Sigmoid colon (tissue), 7 donors: ENCODE measurements around the gene ERI3. TPM values are rescaled to one million over a fixed set of nuclear protein-coding genes. Genes with fewer than 3 reads are reported as not detected.

ENCODE experiments used
- DNase-seq: peaks from one replicate; pipeline ENCODE4 v3.0.0-alpha.2; 2019
- H3K27ac ChIP-seq, 4 donors: fragments of 200-600 bp; sonication (generic); one replicate each; pipeline ENCODE4 v1.5.1; 2016 to 2019; ENCODE audit warnings: mild to moderate bottlenecking in 1 of 4
- H3K27me3 ChIP-seq, 3 donors: fragments of 200-600 bp; sonication (generic); one replicate each; pipeline ENCODE4 v1.5.1; 2019; ENCODE audit warnings: mild to moderate bottlenecking in 1 of 3
- H3K36me3 ChIP-seq, 4 donors: fragments of 200-600 bp; sonication (generic); one replicate each; pipeline ENCODE4 v1.5.1; 2016 to 2019
- H3K4me1 ChIP-seq, 4 donors: fragments of 200-600 bp; sonication (generic); one replicate each; pipeline ENCODE4 v1.5.1; 2017 to 2019
- H3K4me3 ChIP-seq, 4 donors: fragments of 200-600 bp; sonication (generic); one replicate each; pipeline ENCODE4 v1.5.1; 2017 to 2019; ENCODE audit warnings: mild to moderate bottlenecking in 2 of 4, moderate library complexity in 1 of 4
- H3K9me3 ChIP-seq, 4 donors: fragments of 200-600 bp in 3 of 4; sonication (generic) in 3 of 4; one replicate each; pipeline versions ENCODE4 v1.5.1 to v1.6.1; 2013 to 2019
- EP300 ChIP-seq, 4 donors: sonication (generic); formaldehyde crosslinking; IDR thresholded peaks; one replicate each; pipeline ENCODE4 v1.6.1; 2017; ENCODE audit warnings: antibody characterized with exemption in 4 of 4
- POLR2A ChIP-seq, 2 donors: fragments of 450-650 bp; IDR thresholded peaks; one replicate each; pipeline ENCODE4 v1.6.1; 2016; ENCODE audit warnings: antibody characterized with exemption in 2 of 2, mild to moderate bottlenecking in 2 of 2, moderate library complexity in 2 of 2
- POLR2AphosphoS5 ChIP-seq, 4 donors: sonication (generic); formaldehyde crosslinking; IDR thresholded peaks; one replicate each; pipeline ENCODE4 v1.6.1; 2017; ENCODE audit warnings: antibody characterized with exemption in 4 of 4
- WGBS, 2 donors: extraction: QIAGEN DNeasy Blood & Tissue Kit; methylation state at CpG; one replicate each; pipeline ENCODE4 v1.1.7; 2013; 5-methylcytosine and 5-hydroxymethylcytosine counted together
- intact Hi-C: fragments of 100-400 bp; cut with DNase I; formaldehyde crosslinking; loops from one replicate; pipeline ENCODE4 v1.15.1; 2023
- polyA plus RNA-seq, 3 donors: library from polyadenylated mRNA; stranded (reverse); fragments of 200-250 nt; gene quantifications; one replicate each; pipeline ENCODE4 v1.2.3, GENCODE V29; 2013
- total RNA-seq, 4 donors: library from RNA; depleted of rRNA; stranded (reverse); fragments of >200 nt; gene quantifications; one replicate each; pipeline ENCODE4 v1.1.0, GENCODE V29; 2016
- TF ChIP-seq, protein P1 (sequence below), 4 experiments: fragments of 450-650 bp in 3 of 4; fragments of 200-600 bp in 1 of 4; IDR thresholded peaks; one replicate each; pipeline ENCODE4 v1.5.1; 2016 to 2019; ENCODE audit warnings: antibody characterized with exemption in 4 of 4, mild to moderate bottlenecking in 3 of 4, moderate library complexity in 2 of 4
- donor health status: healthy with polysubstance abuse.
- donor health status: Bipolar disorder and iron deficiency.
- donor health status: healthy.

The ERI3 gene, protein sequence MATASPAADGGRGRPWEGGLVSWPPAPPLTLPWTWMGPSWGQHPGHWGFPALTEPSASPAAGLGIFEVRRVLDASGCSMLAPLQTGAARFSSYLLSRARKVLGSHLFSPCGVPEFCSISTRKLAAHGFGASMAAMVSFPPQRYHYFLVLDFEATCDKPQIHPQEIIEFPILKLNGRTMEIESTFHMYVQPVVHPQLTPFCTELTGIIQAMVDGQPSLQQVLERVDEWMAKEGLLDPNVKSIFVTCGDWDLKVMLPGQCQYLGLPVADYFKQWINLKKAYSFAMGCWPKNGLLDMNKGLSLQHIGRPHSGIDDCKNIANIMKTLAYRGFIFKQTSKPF
- total RNA-seq (10 to 100 TPM; 33.2 to 50.4 (median 39.8) TPM), polyA plus RNA-seq (10 to 100 TPM; 25.6 to 88.3 (median 69.6) TPM)

DNA sequence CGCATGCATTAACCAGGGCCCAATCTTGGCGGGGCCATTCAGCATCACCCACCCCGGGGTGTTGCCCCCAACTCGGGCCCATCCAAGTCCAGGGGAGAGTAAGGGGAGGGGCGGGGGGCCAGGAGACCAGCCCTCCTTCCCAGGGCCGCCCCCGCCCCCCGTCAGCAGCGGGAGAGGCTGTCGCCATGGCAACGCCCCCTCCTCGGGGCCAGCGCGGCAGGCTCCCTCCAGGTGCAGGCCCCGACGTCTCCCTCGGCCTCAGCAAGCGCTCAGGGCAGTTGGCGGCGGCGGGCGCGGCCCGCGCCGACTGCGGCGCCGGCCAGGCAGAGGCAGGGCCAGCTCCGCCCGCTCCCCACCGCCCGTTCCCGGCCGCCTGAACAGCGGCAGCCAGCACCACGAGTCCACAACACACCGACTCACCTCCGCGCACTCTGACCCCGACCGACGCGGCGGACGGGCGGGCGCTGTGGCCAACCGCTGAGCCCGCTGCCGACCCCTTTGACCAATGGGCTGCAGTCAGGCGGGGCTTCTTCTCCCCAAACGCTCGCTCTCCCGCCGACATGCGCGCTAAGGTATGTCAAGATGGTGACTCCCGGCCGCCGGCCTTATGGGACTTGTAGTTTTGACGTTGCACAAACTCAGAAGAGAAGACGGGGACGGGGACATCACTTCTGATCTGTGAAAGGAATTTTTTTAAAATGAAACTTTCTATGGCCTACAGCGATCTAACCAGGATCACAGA is at the start of gene ERI3:
TSS of gene ERI3 (minus strand) at position 418 of the 742 bp plus-strand sequence. CDS start at position 187, 231 bp downstream.
- DNase-seq, result peak; percentile 99
- H3K27me3 ChIP-seq, result no peaks in the 10 kb centered on the region
- H3K27ac ChIP-seq, result peak within 1 kb of the TSS; percentile 74 to 79 (median 75)
- no peaks in the 10 kb centered on the region for H3K9me3 ChIP-seq
- TF ChIP-seq POLR2AphosphoS5 (IDR thresholded peaks at IDR 0.05) (peak; percentile 45 to 84 (median 77)), POLR2A (IDR thresholded peaks at IDR 0.05) (no peak), EP300 (IDR thresholded peaks at IDR 0.05) (no peak)
- TF ChIP-seq, protein P1, sequence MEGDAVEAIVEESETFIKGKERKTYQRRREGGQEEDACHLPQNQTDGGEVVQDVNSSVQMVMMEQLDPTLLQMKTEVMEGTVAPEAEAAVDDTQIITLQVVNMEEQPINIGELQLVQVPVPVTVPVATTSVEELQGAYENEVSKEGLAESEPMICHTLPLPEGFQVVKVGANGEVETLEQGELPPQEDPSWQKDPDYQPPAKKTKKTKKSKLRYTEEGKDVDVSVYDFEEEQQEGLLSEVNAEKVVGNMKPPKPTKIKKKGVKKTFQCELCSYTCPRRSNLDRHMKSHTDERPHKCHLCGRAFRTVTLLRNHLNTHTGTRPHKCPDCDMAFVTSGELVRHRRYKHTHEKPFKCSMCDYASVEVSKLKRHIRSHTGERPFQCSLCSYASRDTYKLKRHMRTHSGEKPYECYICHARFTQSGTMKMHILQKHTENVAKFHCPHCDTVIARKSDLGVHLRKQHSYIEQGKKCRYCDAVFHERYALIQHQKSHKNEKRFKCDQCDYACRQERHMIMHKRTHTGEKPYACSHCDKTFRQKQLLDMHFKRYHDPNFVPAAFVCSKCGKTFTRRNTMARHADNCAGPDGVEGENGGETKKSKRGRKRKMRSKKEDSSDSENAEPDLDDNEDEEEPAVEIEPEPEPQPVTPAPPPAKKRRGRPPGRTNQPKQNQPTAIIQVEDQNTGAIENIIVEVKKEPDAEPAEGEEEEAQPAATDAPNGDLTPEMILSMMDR (IDR thresholded peaks at IDR 0.05), result no peak
- intact Hi-C loops, result loop anchor here (1.0 kb wide), 1 partner anchor 319 kb away; the partner anchor contains the start of genes ARMH1 and TMEM53
- no peaks in the 10 kb centered on the region for H3K36me3 ChIP-seq
- H3K4me3 ChIP-seq, result peak within 1 kb of the TSS; percentile 78 to 99 (median 89)
- peaks cover 0 to 27% (median 23%) of the 10 kb centered on the region in 4 donors for H3K4me1 ChIP-seq
- WGBS, 2 donors, result 1% methylated on average over 65 of the region's 65 CpGs

DNA sequence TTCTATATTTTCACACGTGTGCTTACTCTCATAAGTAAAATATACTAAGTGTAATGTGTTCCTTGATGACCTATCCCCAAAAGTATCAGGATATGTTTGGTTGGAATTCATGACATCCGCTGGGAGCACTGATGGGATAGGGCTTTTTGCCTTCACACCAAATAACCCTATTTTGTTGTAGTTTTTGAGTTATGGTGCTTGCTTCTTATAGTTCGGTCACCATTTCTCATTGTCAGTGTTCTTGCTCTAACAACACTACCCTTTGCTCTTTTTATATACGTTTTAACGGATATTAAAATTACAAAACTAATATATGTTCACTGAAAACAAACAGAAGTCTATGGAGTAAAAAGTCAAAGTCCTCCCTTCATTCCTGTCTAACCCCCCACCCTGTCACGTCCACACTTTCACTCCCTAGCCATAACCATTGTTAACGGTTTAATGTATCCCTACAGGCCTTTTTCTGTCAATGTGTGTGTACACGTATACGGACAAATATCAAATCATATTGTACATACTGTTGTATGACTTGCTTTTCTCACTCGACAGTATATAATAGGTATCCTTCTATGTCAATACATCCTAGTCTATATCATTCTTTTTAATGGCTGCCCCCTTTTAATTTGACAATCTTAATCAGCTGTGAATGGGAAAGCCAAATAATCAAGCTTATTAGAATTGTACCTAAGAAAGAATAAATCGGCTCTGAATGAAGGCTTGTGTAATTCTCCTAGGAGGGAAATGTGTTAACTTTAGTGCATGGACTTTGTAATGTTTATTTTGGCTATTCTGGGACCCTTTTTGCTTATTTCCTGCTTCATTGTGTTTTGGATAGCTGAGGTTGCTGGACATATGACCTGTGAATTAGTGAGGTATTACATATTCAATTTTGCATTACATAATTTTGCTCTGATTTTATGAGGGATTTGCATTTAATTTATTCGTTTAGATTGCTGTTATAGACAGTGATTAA is 46.5 kb upstream of the ERI3 start:
- no peak overlapping the region for H3K4me3 ChIP-seq
- H3K27ac ChIP-seq, result no peak overlapping the region
- intact Hi-C loops, result no loop called here
- TF ChIP-seq POLR2AphosphoS5 (IDR thresholded peaks at IDR 0.05), result no peak
- TF ChIP-seq, protein P1 (IDR thresholded peaks at IDR 0.05), result no peak
- TF ChIP-seq POLR2A (IDR thresholded peaks at IDR 0.05), result no peak
- no peak for TF ChIP-seq EP300 (IDR thresholded peaks at IDR 0.05)
- peaks cover 23 to 94% (median 56%) of the 10 kb centered on the region in 3 donors for H3K27me3 ChIP-seq
- no peak for DNase-seq
- H3K4me1 ChIP-seq, result peaks cover 0 to 20% (median 19%) of the 10 kb centered on the region in 4 donors
- WGBS, 2 donors, result 42 to 77% methylated on average over 12 of the region's 12 CpGs
- no peaks in the 10 kb centered on the region for H3K9me3 ChIP-seq
- no peaks in the 10 kb centered on the region for H3K36me3 ChIP-seq

DNA sequence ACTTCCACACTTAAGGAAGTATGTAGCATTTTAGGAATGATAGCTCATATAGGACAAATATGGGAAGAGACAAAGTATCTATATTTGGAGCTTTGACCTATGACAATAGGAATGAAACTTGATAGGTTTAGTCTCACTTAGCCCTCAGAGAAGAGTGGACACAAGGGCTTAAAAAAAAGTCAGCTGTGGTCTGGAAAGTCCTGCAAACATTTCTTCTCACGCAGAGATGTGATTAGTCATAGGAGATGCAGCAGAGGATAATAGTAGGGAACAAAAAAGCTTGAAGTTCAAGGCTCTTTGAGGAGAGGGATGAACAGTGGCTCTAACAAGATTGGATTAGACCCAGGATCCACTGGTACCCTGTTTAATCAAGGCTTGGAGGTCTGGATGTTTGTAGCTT is 35.2 kb upstream of the ERI3 start:
- Histone ChIP-seq H3K27ac (no peak overlapping the region), H3K4me1 (no peaks in the 10 kb centered on the region), H3K9me3 (no peaks in the 10 kb centered on the region), H3K4me3 (no peak overlapping the region), H3K36me3 (no peaks in the 10 kb centered on the region), H3K27me3 (peaks cover 0 to 18% (median 0%) of the 10 kb centered on the region in 3 donors)
- TF ChIP-seq POLR2AphosphoS5 (IDR thresholded peaks at IDR 0.05), result no peak
- no peak for TF ChIP-seq POLR2A (IDR thresholded peaks at IDR 0.05)
- TF ChIP-seq, protein P1 (IDR thresholded peaks at IDR 0.05), result no peak
- TF ChIP-seq EP300 (IDR thresholded peaks at IDR 0.05), result no peak
- intact Hi-C loops, result no loop called here
- WGBS, 2 donors, result 70 to 72% methylated on average over 1 of the region's 1 CpG
- no peak for DNase-seq

DNA sequence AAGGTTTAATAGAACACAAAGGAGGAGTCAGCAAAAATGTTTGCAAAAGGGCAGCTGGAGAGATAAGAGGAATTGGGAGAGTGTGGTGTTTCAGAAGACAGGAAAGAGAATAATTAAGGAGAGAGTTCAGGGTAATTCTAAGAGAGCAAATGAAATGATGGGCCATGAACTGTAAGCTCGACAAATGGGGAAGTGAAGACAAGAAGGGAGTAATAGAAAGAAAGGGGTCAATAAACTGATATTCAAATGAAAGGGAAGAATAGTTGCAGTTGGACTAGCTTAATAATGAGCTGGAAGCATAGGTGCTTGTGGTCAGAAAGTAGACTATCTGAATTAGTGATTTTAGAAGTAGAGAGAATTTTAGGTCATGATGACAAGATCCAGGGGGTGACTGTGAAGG is 34.4 kb upstream of the ERI3 start:
- TF ChIP-seq, protein P1 (IDR thresholded peaks at IDR 0.05), result no peak
- TF ChIP-seq POLR2AphosphoS5 (IDR thresholded peaks at IDR 0.05) (no peak), EP300 (IDR thresholded peaks at IDR 0.05) (no peak), POLR2A (IDR thresholded peaks at IDR 0.05) (no peak)
- Histone ChIP-seq H3K9me3 (no peaks in the 10 kb centered on the region), H3K27me3 (peaks cover 0 to 9% (median 0%) of the 10 kb centered on the region in 3 donors), H3K36me3 (no peaks in the 10 kb centered on the region), H3K27ac (no peak overlapping the region), H3K4me1 (no peaks in the 10 kb centered on the region), H3K4me3 (no peak overlapping the region)
- 53 to 54% methylated on average over 1 of the region's 1 CpG for WGBS, 2 donors
- DNase-seq, result no peak
- intact Hi-C loops, result loop anchor here (10.0 kb wide), 1 partner anchor 115 kb away; no protein-coding TSS in a partner anchor
